Fibroblast of lung (primary cell): ENCODE measurements around the gene SERPINB6. TPM values are rescaled to one million over a fixed set of nuclear protein-coding genes. Genes with fewer than 3 reads are reported as not detected.

Source experiments
- polyA plus RNA-seq, 2 donors: library from polyadenylated mRNA; depleted of rRNA in 1 of 2; stranded (reverse) in 1 of 2; unstranded in 1 of 2; fragments of >200 nt; gene quantifications; 2 replicates each; pipeline ENCODE4 v1.2.1, GENCODE V29; 2011 to 2012; ENCODE audit warnings: missing spikeins in 1 of 2
- total RNA-seq: library from RNA; depleted of rRNA; stranded (reverse); fragments of >200 nt; gene quantifications from 2 replicates; pipeline ENCODE4 v1.2.1, GENCODE V29; 2014

SERPINB6 gene
- total and polyA plus RNA-seq, 2 donors (not counting 1 experiment from before 2014, with no cell fraction given) = 83.9 to 181 TPM

Other genes starting within 250 kb of the SERPINB6 start
- gene MYLK4, start 220.6 kb downstream of the SERPINB6 start, total RNA-seq = 0.26 and 0.33 TPM in 2 replicates
- gene MYLK4, start 220.6 kb downstream of the SERPINB6 start, polyA plus RNA-seq = 0.24 and 0.59 TPM in 2 replicates
- gene WRNIP1, start 206.2 kb downstream of the SERPINB6 start, total RNA-seq = 33.1 and 40.8 TPM in 2 replicates
- gene WRNIP1, start 206.2 kb downstream of the SERPINB6 start, polyA plus RNA-seq = 29.7 and 32.4 TPM in 2 replicates
- gene SERPINB1, start 129.7 kb downstream of the SERPINB6 start, total RNA-seq = 19.3 TPM in 2 replicates
- gene SERPINB1, start 129.7 kb downstream of the SERPINB6 start, polyA plus RNA-seq = 35.2 and 39.5 TPM in 2 replicates
- gene SERPINB9, start 68.3 kb downstream of the SERPINB6 start, total RNA-seq = 2.6 and 4.3 TPM in 2 replicates
- gene SERPINB9, start 68.3 kb downstream of the SERPINB6 start, polyA plus RNA-seq = 6.2 and 6.4 TPM in 2 replicates
- gene NQO2, start 28.3 kb upstream of the SERPINB6 start, total RNA-seq = 12.1 and 18.7 TPM in 2 replicates
- gene NQO2, start 28.3 kb upstream of the SERPINB6 start, polyA plus RNA-seq = 13.5 and 40.8 TPM in 2 replicates
- 20.3 and 22.1 TPM in 2 replicates for gene RIPK1, start 96.9 kb upstream of the SERPINB6 start, total RNA-seq
- 24.9 and 29.3 TPM in 2 replicates for gene RIPK1, start 96.9 kb upstream of the SERPINB6 start, polyA plus RNA-seq
- gene BPHL, start 147.1 kb upstream of the SERPINB6 start, total RNA-seq = 15.2 and 20.6 TPM in 2 replicates
- 15.5 and 16.6 TPM in 2 replicates for gene BPHL, start 147.1 kb upstream of the SERPINB6 start, polyA plus RNA-seq
- 40.8 and 54.3 TPM in 2 replicates for gene TUBB2A, start 186.0 kb upstream of the SERPINB6 start, total RNA-seq
- gene TUBB2A, start 186.0 kb upstream of the SERPINB6 start, polyA plus RNA-seq = 133 and 137 TPM in 2 replicates